ENCODE results near the gene GLT6D1. TPM values are rescaled to one million over a fixed set of nuclear protein-coding genes. Genes with fewer than 3 reads are reported as not detected.
A peak's percentile ranks its signal among the peaks of the same experiment; 100 is the strongest.

The GLT6D1 gene
- total RNA-seq, 4 donors from 2014 or later: not detected

DNA sequence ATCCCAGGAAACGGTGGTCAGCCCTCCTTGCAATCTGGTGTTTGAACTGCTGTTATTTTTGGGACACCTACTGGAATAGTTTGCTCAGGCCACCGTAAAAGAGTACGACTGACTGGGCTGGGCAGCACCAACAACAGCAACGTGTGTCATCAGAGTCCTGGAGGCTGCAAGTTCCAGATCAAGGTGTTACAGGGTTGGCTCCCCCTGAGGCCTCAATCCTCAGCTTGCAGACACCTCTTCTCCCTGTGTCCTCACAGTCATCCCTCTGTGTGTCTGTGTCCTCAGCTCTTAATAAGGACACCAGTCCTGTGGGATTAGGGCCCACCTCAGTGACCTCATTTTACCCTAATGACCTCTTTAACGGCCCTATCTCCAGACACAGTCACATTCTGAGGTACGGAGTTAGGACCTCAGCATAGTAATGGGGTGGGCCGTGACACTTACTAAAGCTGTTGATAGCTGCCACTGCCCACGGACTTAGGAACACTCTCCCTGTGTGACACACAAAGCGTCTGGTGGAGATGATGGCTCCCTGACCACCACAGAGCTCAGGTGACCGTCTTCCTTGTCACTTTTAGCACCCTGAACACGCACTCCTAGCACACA, 16.8 kb downstream of the GLT6D1 start:
- TF ChIP-seq, protein P1, sequence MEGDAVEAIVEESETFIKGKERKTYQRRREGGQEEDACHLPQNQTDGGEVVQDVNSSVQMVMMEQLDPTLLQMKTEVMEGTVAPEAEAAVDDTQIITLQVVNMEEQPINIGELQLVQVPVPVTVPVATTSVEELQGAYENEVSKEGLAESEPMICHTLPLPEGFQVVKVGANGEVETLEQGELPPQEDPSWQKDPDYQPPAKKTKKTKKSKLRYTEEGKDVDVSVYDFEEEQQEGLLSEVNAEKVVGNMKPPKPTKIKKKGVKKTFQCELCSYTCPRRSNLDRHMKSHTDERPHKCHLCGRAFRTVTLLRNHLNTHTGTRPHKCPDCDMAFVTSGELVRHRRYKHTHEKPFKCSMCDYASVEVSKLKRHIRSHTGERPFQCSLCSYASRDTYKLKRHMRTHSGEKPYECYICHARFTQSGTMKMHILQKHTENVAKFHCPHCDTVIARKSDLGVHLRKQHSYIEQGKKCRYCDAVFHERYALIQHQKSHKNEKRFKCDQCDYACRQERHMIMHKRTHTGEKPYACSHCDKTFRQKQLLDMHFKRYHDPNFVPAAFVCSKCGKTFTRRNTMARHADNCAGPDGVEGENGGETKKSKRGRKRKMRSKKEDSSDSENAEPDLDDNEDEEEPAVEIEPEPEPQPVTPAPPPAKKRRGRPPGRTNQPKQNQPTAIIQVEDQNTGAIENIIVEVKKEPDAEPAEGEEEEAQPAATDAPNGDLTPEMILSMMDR (IDR thresholded peaks at IDR 0.05): no peak
- no peak for TF ChIP-seq POLR2A (IDR thresholded peaks at IDR 0.05)
- H3K4me3 ChIP-seq (replicated peaks in 1 of 3): no peak overlapping the region
- H3K4me1 ChIP-seq: peaks cover 15 to 23% of the 10 kb centered on the region in 2 donors
- peak overlapping the region in 1 of 3 donors; percentile 15 for H3K27ac ChIP-seq
- DNase-seq: peak; percentile 22 to 41
- H3K36me3 ChIP-seq: no peaks in the 10 kb centered on the region
- no peaks in the 10 kb centered on the region for H3K27me3 ChIP-seq
- WGBS, 2 donors: 63 to 77% methylated on average over 8 to 11 of the region's 11 CpGs
- intact Hi-C loops (cut with DNase I): no loop called here
- no peaks in the 10 kb centered on the region for H3K9me3 ChIP-seq

DNA sequence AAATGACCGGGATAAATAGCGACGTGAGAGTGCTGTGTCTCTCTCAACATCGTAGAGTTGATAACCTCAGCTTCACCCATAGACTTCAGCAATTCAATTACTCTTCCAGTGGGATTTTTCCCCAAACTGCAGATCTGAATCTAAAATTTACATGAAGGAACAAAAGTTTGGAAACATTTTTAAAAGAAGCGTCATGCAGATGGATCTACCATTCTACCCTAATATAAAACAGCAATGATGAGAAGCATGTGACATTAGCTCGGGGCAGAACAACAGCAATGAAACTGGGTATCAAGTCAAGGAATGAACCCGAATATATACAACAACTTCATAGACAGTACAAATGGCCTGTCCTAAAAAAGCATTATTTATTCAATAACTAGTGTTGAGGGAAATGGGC, 18.8 kb downstream of the GLT6D1 start:
- no peak overlapping the region for H3K4me3 ChIP-seq (replicated peaks in 1 of 3)
- DNase-seq: no peak
- peaks cover 15 to 23% of the 10 kb centered on the region in 2 donors for H3K4me1 ChIP-seq
- H3K36me3 ChIP-seq: no peaks in the 10 kb centered on the region
- intact Hi-C loops (cut with DNase I): no loop called here
- H3K27me3 ChIP-seq: no peaks in the 10 kb centered on the region
- H3K27ac ChIP-seq: no peak overlapping the region
- no peaks in the 10 kb centered on the region for H3K9me3 ChIP-seq
- WGBS, 2 donors: 67 to 79% methylated on average over 7 of the region's 7 CpGs
- no peak for TF ChIP-seq POLR2A (IDR thresholded peaks at IDR 0.05)
- TF ChIP-seq, protein P1 (IDR thresholded peaks at IDR 0.05): no peak

DNA sequence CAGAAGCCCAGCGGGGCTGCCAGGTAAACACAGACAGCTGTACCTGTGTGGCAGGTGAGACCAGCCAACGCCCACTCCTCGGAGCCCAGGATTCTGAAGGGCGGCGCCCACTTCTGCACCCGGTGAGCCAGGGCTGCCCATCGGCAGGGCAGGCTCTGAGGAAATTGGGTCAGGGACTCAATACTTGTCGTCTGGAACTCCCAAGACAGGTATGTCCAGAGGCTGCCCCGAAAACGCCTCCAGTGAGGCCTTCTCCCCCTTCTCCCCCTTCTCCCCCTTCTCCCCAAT, 19.8 kb downstream of the GLT6D1 start:
- Histone ChIP-seq H3K9me3 (no peaks in the 10 kb centered on the region), H3K4me3 (replicated peaks in 1 of 3) (no peak overlapping the region), H3K36me3 (no peaks in the 10 kb centered on the region), H3K27me3 (no peaks in the 10 kb centered on the region), H3K4me1 (peaks cover 15 to 23% of the 10 kb centered on the region in 2 donors), H3K27ac (no peak overlapping the region)
- intact Hi-C loops (cut with DNase I): no loop called here
- peak; percentile 63 to 66 for DNase-seq
- TF ChIP-seq, protein P1 (IDR thresholded peaks at IDR 0.05): no peak
- TF ChIP-seq POLR2A (IDR thresholded peaks at IDR 0.05): no peak
- 32 to 48% methylated on average over 8 to 10 of the region's 10 CpGs for WGBS, 2 donors

DNA sequence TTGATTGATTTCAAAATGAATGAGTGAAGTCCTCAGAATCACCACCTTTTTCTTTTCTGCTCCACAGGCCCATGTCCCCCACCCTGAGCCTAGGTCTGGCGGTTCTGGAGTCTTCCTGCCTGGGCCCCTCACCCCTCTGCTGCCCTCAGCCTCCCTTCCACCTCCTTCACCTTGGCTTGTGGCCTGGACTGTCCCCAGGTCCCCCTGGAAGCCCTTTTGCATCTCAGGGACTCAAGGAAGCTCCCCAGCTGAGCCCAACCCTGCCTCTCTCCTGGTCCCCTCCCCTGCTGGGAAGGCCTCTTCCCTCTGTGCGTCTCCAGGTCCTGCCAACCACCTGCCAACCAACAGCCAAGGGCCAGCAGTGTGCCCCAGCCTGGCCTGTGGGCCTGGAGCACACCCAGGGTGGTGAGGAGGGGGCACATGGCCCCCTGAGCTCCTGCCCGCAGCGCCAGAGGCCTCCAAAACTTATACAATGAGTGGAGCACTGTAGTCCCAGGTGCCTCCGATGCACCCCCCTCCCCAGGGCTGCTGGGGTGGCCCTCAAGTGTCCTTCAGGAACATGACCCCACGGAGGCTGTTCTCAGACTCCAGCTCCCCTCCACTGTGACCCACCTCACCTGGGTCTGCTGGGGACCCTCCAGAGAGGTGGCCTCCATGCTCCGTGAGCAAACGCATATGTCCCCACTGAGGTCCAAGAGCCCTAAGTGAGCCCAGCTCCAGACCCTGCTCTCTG, 20.3 kb downstream of the GLT6D1 start:
- peak in 1 of 2 donors; percentile 14 for DNase-seq
- no peak for TF ChIP-seq POLR2A (IDR thresholded peaks at IDR 0.05)
- TF ChIP-seq, protein P1 (IDR thresholded peaks at IDR 0.05): no peak
- WGBS, 2 donors: 68 to 85% methylated on average over 2 to 7 of the region's 8 CpGs
- Histone ChIP-seq H3K27ac (no peak overlapping the region), H3K4me1 (peaks cover 15 to 23% of the 10 kb centered on the region in 2 donors), H3K4me3 (replicated peaks in 1 of 3) (no peak overlapping the region), H3K36me3 (no peaks in the 10 kb centered on the region), H3K27me3 (no peaks in the 10 kb centered on the region), H3K9me3 (no peaks in the 10 kb centered on the region)
- intact Hi-C loops (cut with DNase I): no loop called here

DNA sequence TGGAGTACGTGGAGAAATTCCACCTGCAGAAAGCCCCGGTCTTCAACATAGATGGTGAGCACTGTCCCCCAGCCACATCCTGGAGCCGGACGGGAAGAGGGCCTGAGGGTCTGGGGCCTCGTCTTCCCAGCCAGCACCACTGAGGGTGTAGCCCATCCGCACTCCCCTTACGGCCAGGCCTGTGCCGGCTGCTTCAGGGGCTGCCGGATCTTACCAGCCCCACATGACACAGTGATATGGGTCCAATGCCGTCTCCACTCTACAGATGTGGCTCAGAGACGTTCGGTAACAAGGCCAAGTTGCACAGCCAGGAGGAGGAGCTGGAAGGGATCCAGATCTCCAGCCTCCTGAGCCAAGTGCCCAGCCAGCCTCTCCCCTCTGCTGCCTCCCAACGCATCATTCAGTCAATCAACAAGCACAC, 21.3 kb downstream of the GLT6D1 start:
- no peaks in the 10 kb centered on the region for H3K9me3 ChIP-seq
- peaks cover 15 to 23% of the 10 kb centered on the region in 2 donors for H3K4me1 ChIP-seq
- no peak for TF ChIP-seq POLR2A (IDR thresholded peaks at IDR 0.05)
- TF ChIP-seq, protein P1 (IDR thresholded peaks at IDR 0.05): no peak
- intact Hi-C loops (cut with DNase I): no loop called here
- H3K27ac ChIP-seq: no peak overlapping the region
- no peaks in the 10 kb centered on the region for H3K27me3 ChIP-seq
- WGBS, 2 donors: 87 to 89% methylated on average over 12 of the region's 13 CpGs
- DNase-seq: no peak
- no peak overlapping the region for H3K4me3 ChIP-seq (replicated peaks in 1 of 3)
- no peaks in the 10 kb centered on the region for H3K36me3 ChIP-seq
